ENCODE results near the gene SRCAP. TPM values are rescaled to one million over a fixed set of nuclear protein-coding genes. Genes with fewer than 3 reads are reported as not detected.
A peak's percentile ranks its signal among the peaks of the same experiment; 100 is the strongest.

SRCAP gene
- total RNA-seq, 1 donor from 2014 or later: 4.6 TPM

- H3K9me3 Mint-ChIP-seq: no peaks in the 10 kb centered on the region
- H3K27me3 Mint-ChIP-seq (ENCODE audit: insufficient read depth, low read depth): peaks cover 14% of the 10 kb centered on the region
- peak overlapping the region; percentile 93 for H3K4me3 Mint-ChIP-seq
- peak overlapping the region; percentile 99 for H3K4me3 ChIP-seq
- H3K4me1 Mint-ChIP-seq: peaks cover 14% of the 10 kb centered on the region
- H3K36me3 ChIP-seq: no peaks in the 10 kb centered on the region
- H3F3A ChIP-seq (ENCODE audit: low read depth): peaks cover 14% of the 10 kb centered on the region
- H3K4me1 ChIP-seq: peaks cover 5% of the 10 kb centered on the region
- H3K9me3 ChIP-seq (ENCODE audit: low read depth): no peaks in the 10 kb centered on the region
- DNase-seq (ENCODE audit: low spot score): no peak
- peaks cover 19% of the 10 kb centered on the region for H4K20me1 ChIP-seq (ENCODE audit: low read depth)
- peak overlapping the region; percentile 93 for H3K4me2 ChIP-seq
- peak overlapping the region; percentile 81 for H3K9ac ChIP-seq
- peaks cover 7% of the 10 kb centered on the region for H3K36me3 Mint-ChIP-seq
- TF ChIP-seq CTCF (IDR thresholded peaks at IDR 0.05) (no peak), EZH2phosphoT487 (IDR thresholded peaks at IDR 0.05) (no peak), EZH2 (IDR thresholded peaks at IDR 0.05) (no peak)
- H3K27ac Mint-ChIP-seq: peak overlapping the region; percentile 67
- H2AFZ ChIP-seq (replicated peaks): peak overlapping the region; percentile 87
- peaks cover 29% of the 10 kb centered on the region for H3K79me2 ChIP-seq (ENCODE audit: low read depth)
- H3K27ac ChIP-seq: no peak overlapping the region
- no peaks in the 10 kb centered on the region for H3K27me3 ChIP-seq
Observed at GRCh38 chr16:30787613-30788378, 88.8 kb downstream of the SRCAP start.

Small RNA genes within 50 kb of the gene (small RNA-seq; reads per million reads assigned to genes)
- gene RNU6-1043P (not detected), gene RNU6-416P (not detected), gene SNORA30 (6.5 reads per million, percentile 94 among the genes with 10 or more reads in this experiment)

Other genes starting within 250 kb of the SRCAP start
- gene ITGAL, start 226.4 kb upstream of the SRCAP start, total RNA-seq (ENCODE audit: low replicate concordance): not detected in 2 replicates
- gene ZNF768, start 172.6 kb upstream of the SRCAP start, total RNA-seq (ENCODE audit: low replicate concordance): 15.5 and 49.9 TPM in 2 replicates
- 7.0 and 14.5 TPM in 2 replicates for gene ZNF747, start 164.3 kb upstream of the SRCAP start, total RNA-seq (ENCODE audit: low replicate concordance)
- 3.6 and 12.6 TPM in 2 replicates for gene ZNF764, start 140.8 kb upstream of the SRCAP start, total RNA-seq (ENCODE audit: low replicate concordance)
- 3.6 and 6.2 TPM in 2 replicates for gene ZNF688, start 127.5 kb upstream of the SRCAP start, total RNA-seq (ENCODE audit: low replicate concordance)
- 17.8 and 19.5 TPM in 2 replicates for gene ZNF785, start 113.5 kb upstream of the SRCAP start, total RNA-seq (ENCODE audit: low replicate concordance)
- gene ZNF689, start 88.8 kb upstream of the SRCAP start, total RNA-seq (ENCODE audit: low replicate concordance): 9.2 and 15.3 TPM in 2 replicates
- gene PRR14, start 48.2 kb upstream of the SRCAP start, total RNA-seq (ENCODE audit: low replicate concordance): 3.5 and 14.6 TPM in 2 replicates
- 3.6 and 20.5 TPM in 2 replicates for gene FBRS, start 40.7 kb upstream of the SRCAP start, total RNA-seq (ENCODE audit: low replicate concordance)
- 20.2 and 31.4 TPM in 2 replicates for gene PHKG2, start 49.3 kb downstream of the SRCAP start, total RNA-seq (ENCODE audit: low replicate concordance)
- 0.56 and 8.0 TPM in 2 replicates for gene CFAP119, start 62.9 kb downstream of the SRCAP start, total RNA-seq (ENCODE audit: low replicate concordance)
- 45.6 and 77.3 TPM in 2 replicates for gene RNF40, start 63.2 kb downstream of the SRCAP start, total RNA-seq (ENCODE audit: low replicate concordance)
- 13.7 and 24.5 TPM in 2 replicates for gene ZNF629, start 88.0 kb downstream of the SRCAP start, total RNA-seq (ENCODE audit: low replicate concordance)
- gene BCL7C, start 194.9 kb downstream of the SRCAP start, total RNA-seq (ENCODE audit: low replicate concordance): 18.3 and 32.1 TPM in 2 replicates
- 0.39 and 1.5 TPM in 2 replicates for gene CTF1, start 197.4 kb downstream of the SRCAP start, total RNA-seq (ENCODE audit: low replicate concordance)
- gene FBXL19, start 224.4 kb downstream of the SRCAP start, total RNA-seq (ENCODE audit: low replicate concordance): 9.2 and 76.7 TPM in 2 replicates
- gene ORAI3, start 249.9 kb downstream of the SRCAP start, total RNA-seq (ENCODE audit: low replicate concordance): 10.2 and 20.1 TPM in 2 replicates

Measured in neural progenitor cell (in vitro differentiated cells).